ENCODE measurements around the gene CLEC4F. TPM values are rescaled to one million over a fixed set of nuclear protein-coding genes. Genes with fewer than 3 reads are reported as not detected.

Gene CLEC4F
- total and polyA plus RNA-seq, 2 of the 4 experiments (the other 2 are of a cell fraction): not detected

DNA sequence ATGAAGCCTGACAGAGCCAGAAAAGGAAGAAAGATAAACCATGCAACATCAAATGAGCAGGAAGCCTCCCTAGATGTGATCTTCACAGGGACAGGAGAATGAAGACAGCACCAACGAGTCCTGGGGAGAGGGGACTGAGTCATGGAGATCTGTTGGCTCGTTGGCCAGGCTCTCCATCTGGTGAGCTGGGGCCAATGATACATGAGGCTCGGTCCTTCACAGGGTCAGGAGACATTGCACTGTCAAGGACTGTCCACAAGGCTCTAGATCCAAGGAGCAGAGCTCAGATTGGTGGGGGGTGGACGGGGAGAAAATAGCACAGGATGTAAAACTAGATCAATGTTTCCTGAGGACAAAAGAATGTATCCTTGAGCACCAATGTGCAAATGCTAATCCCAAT lies 14.5 kb upstream of the CLEC4F start:
- ATAC-seq (ENCODE audit: low read depth): no peak
- CTCF ChIA-PET: no interaction called here

More for the DNA sequence above, 14.5 kb upstream of the CLEC4F start:
- no peak overlapping the region for H3K4me2 ChIP-seq (ENCODE audit: low read depth, low read length)
- no peaks in the 10 kb centered on the region for H3K4me1 ChIP-seq (ENCODE audit: control insufficient read depth, insufficient read depth, low read length)
- H3K9me3 ChIP-seq (ENCODE audit: control insufficient read depth, insufficient read depth, low read length): no peaks in the 10 kb centered on the region
- H3K27me3 ChIP-seq (ENCODE audit: control insufficient read depth, insufficient read depth, low read length): peaks cover 12% of the 10 kb centered on the region
- H4K5ac ChIP-seq (ENCODE audit: low read depth, low read length): no peak overlapping the region
- H3K23ac ChIP-seq (ENCODE audit: low read depth, low read length): no peak overlapping the region
- dilution Hi-C loops (cut with HindIII; ENCODE audit: low sequenced_read_pairs, unreplicated experiment): no loop called here
- no peak overlapping the region for H3K27ac ChIP-seq (ENCODE audit: insufficient read depth, low read length)
- no peak for DNase-seq
- H2AFZ ChIP-seq (replicated peaks; ENCODE audit: low read length, poor library complexity): no peak overlapping the region
- H2BK5ac ChIP-seq (ENCODE audit: low read depth, low read length, poor library complexity, severe bottlenecking): no peak overlapping the region
- no peak overlapping the region for H3K4ac ChIP-seq (ENCODE audit: low read depth, low read length)
- no peak overlapping the region for H4K91ac ChIP-seq (ENCODE audit: insufficient read depth, low read depth, low read length)
- POLR2A ChIA-PET (ENCODE audit: unreplicated experiment): no interaction called here
- no peak overlapping the region for H2BK120ac ChIP-seq (ENCODE audit: low read depth, low read length)
- H3K4me3 ChIP-seq (ENCODE audit: insufficient read depth, low read depth, low read length): no peak overlapping the region
- H3K14ac ChIP-seq (replicated peaks; ENCODE audit: low read depth, low read length): no peak overlapping the region
- no peak overlapping the region for H4K8ac ChIP-seq (ENCODE audit: low read depth in 2 of 2, low read length in 2 of 2)
- no peak overlapping the region for H2AK5ac ChIP-seq (ENCODE audit: low read depth, low read length)
- no peaks in the 10 kb centered on the region for H4K20me1 ChIP-seq (ENCODE audit: insufficient read depth, low read length)
- H2BK15ac ChIP-seq (ENCODE audit: low read depth, low read length): no peak overlapping the region
- BruUV-seq (replicated peaks): no TSS peak
- intact Hi-C loops (cut with micrococcal nuclease): no loop called here
- no peak overlapping the region for H3K9ac ChIP-seq (ENCODE audit: low read depth, low read length)
- no CpG with 5 or more reads among the region's 4 CpGs for WGBS, 2 experiments (ENCODE audit: extremely low coverage in 2 of 2, insufficient read length in 1 of 2)
- no peak overlapping the region for H3K18ac ChIP-seq (ENCODE audit: low read depth, low read length)
- TF ChIP-seq RCOR1 (IDR thresholded peaks at IDR 0.05; ENCODE audit: insufficient replicate concordance, low read length) (no peak), SMC3 (IDR thresholded peaks at IDR 0.05; ENCODE audit: low read depth, low read length) (no peak), MAZ (IDR thresholded peaks at IDR 0.05; ENCODE audit: borderline replicate concordance, low read depth, low read length) (no peak), RFX5 (IDR thresholded peaks at IDR 0.05; ENCODE audit: low read depth, low read length) (no peak), MAFK (IDR thresholded peaks at IDR 0.05; ENCODE audit: low read depth, low read length) (no peak), RAD21 (IDR thresholded peaks at IDR 0.05; ENCODE audit: low read length) (no peak)
- TF ChIP-seq, protein P1, sequence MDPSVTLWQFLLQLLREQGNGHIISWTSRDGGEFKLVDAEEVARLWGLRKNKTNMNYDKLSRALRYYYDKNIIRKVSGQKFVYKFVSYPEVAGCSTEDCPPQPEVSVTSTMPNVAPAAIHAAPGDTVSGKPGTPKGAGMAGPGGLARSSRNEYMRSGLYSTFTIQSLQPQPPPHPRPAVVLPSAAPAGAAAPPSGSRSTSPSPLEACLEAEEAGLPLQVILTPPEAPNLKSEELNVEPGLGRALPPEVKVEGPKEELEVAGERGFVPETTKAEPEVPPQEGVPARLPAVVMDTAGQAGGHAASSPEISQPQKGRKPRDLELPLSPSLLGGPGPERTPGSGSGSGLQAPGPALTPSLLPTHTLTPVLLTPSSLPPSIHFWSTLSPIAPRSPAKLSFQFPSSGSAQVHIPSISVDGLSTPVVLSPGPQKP (IDR thresholded peaks at IDR 0.05; ENCODE audit: borderline replicate concordance, low read depth, low read length): no peak
- TF ChIP-seq, protein P2, sequence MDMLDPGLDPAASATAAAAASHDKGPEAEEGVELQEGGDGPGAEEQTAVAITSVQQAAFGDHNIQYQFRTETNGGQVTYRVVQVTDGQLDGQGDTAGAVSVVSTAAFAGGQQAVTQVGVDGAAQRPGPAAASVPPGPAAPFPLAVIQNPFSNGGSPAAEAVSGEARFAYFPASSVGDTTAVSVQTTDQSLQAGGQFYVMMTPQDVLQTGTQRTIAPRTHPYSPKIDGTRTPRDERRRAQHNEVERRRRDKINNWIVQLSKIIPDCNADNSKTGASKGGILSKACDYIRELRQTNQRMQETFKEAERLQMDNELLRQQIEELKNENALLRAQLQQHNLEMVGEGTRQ (IDR thresholded peaks at IDR 0.05; ENCODE audit: low read depth, low read length): no peak
- no peaks in the 10 kb centered on the region for H3K9me1 ChIP-seq (ENCODE audit: insufficient read depth, low read length)
- no peaks in the 10 kb centered on the region for H3K36me3 ChIP-seq (ENCODE audit: control insufficient read depth, insufficient read depth, low read length)
- no peak overlapping the region for H2BK20ac ChIP-seq (ENCODE audit: low read depth, low read length)
- H3K56ac ChIP-seq (ENCODE audit: extremely low read depth, insufficient read depth, low read length): no peak overlapping the region
- no peak overlapping the region for H2AK9ac ChIP-seq (replicated peaks; ENCODE audit: low read depth, low read length, poor library complexity)
- in situ Hi-C loops (cut with MboI; ENCODE audit: low sequenced_read_pairs): no loop called here
- no peaks in the 10 kb centered on the region for H3K79me1 ChIP-seq (ENCODE audit: low read depth in 1 of 2, low read length in 2 of 2)
